Jurkat, Clone E6-1 (cell line): Measurements from ENCODE around the gene OXSR1.

Experiments used
- DNase-seq: peaks from one replicate; pipeline ENCODE4 v3.0.0-alpha.2; 2011; ENCODE audit warnings: low read depth, low spot score
- H3K4me3 ChIP-seq: 2 replicates; pipeline ENCODE4 v1.5.1; 2011; ENCODE audit warnings: mild to moderate bottlenecking, low read length, control low read depth, moderate library complexity

The OXSR1 gene

DNA sequence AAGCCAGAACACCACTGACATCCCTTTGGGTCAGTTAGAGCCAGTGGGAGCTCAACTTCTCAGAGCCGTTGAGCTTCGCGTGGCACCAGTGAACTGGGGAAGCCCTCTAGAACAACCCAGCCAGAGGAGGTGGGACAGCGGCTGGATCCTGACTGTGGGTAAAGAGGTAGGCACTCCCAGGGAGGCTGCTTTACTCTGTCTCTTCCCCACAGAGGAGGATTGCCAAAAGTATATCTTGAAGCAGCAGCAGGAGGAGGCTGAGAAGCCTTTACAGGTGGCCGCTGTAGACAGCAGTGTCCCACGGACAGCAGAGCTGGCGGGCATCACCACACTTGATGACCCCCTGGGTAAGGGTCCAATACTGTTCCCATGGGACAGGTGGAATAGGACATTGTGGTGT is 25.7 kb upstream of the OXSR1 start:
- DNase-seq = no peak
- peak overlapping the region; percentile 86 for H3K4me3 ChIP-seq

DNA sequence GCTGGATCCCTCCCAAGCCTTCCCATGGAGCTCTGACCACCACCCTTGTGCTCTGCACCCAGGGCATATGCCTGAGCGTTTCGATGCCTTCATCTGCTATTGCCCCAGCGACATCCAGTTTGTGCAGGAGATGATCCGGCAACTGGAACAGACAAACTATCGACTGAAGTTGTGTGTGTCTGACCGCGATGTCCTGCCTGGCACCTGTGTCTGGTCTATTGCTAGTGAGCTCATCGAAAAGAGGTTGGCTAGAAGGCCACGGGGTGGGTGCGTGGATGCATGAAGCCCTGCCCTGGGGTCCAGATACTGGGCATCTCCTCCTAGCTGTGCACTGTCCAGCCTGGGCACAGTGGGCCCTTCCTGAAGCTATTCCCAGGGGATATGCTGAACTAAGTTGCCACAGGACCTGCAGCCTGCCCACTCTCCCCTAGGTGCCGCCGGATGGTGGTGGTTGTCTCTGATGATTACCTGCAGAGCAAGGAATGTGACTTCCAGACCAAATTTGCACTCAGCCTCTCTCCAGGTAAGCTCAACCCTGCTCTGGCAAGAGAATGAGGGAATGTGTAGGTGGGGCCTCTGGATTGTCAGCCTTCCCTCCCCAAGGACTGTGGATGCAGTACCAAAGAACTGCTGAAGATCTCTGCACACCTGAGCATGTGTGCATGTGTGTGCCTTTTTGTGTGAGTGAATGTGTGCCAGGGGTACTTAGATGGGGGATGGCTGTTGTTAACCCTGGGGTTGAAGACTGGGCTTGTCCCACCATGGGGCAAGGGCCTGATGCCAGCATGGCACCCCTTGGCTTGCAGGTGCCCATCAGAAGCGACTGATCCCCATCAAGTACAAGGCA is 24.8 kb upstream of the OXSR1 start:
- no peak for DNase-seq

DNA sequence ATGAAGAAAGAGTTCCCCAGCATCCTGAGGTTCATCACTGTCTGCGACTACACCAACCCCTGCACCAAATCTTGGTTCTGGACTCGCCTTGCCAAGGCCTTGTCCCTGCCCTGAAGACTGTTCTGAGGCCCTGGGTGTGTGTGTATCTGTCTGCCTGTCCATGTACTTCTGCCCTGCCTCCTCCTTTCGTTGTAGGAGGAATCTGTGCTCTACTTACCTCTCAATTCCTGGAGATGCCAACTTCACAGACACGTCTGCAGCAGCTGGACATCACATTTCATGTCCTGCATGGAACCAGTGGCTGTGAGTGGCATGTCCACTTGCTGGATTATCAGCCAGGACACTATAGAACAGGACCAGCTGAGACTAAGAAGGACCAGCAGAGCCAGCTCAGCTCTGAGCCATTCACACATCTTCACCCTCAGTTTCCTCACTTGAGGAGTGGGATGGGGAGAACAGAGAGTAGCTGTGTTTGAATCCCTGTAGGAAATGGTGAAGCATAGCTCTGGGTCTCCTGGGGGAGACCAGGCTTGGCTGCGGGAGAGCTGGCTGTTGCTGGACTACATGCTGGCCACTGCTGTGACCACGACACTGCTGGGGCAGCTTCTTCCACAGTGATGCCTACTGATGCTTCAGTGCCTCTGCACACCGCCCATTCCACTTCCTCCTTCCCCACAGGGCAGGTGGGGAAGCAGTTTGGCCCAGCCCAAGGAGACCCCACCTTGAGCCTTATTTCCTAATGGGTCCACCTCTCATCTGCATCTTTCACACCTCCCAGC is 24.0 kb upstream of the OXSR1 start:
- DNase-seq = no peak
- H3K4me3 ChIP-seq = no peak overlapping the region

More for the DNA sequence above, 24.8 kb upstream of the OXSR1 start:
- no peak overlapping the region for H3K4me3 ChIP-seq

DNA sequence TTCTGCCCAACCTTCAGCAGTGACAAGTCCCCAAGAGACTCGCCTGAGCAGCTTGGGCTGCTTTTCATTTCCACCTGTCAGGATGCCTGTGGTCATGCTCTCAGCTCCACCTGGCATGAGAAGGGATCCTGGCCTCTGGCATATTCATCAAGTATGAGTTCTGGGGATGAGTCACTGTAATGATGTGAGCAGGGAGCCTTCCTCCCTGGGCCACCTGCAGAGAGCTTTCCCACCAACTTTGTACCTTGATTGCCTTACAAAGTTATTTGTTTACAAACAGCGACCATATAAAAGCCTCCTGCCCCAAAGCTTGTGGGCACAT is 23.4 kb upstream of the OXSR1 start:
- H3K4me3 ChIP-seq = no peak overlapping the region
- no peak for DNase-seq

DNA sequence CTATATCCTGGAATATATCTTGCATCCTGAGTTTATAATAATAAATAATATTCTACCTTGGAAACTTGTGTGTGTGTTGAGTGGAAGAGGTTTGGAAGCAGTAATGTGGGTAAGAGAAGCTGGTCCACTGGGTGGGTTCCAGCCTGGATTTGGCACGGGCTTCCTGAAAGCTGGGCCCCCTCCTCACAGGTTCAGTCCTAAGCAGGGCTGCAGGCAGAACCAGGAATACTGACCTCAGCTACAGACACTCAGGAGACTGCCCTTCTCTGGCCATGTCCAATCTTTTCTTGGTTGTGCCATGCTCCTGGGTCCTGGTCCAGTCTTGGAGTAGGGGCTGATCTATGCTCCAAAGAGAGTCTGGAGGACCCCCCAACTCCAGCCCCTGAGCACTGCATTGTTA is 22.4 kb upstream of the OXSR1 start:
- no peak overlapping the region for H3K4me3 ChIP-seq
- no peak for DNase-seq

DNA sequence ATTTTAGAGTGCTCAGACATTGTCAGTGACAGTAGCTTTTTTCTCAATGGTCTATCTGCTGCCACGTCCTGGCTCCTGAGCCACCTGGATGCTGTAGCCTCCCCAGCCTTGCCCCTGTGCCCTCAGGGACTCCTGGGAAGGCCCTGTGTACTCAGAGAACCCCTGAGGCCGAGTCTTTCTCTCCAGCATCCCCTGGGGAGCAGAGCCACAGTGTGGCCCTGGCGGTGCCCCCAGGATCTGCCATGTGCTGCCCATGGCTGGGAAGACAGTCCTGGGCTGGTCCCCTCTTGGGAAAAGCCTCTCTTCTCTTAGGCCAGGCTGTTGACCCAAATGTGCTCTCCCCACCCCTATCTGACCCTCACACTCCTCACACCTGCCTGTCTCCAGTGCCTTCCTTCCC is 21.8 kb upstream of the OXSR1 start:
- no peak for DNase-seq
- H3K4me3 ChIP-seq = no peak overlapping the region

DNA sequence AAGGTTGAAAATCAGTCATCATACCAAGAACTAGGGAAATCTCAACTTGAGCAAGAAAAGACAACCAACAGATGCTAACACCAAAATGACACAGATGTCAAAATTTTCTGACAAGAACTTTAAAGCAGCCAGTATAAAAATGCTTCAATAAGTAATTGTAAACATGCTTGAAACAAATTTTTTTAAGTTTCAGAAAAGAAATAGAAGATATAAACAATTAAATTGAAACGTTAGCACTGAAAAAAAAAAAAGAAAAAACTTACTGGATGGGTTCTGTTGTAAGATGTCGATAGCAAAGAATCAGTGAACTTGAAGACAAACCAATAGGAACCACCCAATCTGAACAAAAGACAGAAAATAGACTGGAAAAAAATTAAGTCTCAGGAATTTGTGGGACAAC is 18.8 kb upstream of the OXSR1 start:
- no peak overlapping the region for H3K4me3 ChIP-seq
- DNase-seq = no peak

DNA sequence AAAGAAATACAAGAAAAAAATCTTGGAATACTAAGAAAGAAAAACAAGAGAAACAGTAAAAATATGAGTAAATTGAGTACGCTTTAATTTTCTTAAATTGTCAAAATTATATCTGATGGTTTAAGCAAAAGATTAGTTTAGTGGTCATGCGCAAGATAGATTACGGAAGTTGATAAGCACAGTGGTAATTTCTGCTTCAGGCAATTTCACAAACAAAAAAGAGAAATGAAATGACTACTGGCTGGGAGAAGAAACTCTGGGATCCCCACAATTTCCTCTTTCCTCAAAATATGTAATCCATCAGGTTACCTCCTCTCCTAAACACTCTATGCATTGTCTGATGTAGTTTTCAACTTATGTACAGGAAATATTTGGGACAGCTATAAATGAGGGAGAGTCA is 17.9 kb upstream of the OXSR1 start:
- no peak overlapping the region for H3K4me3 ChIP-seq
- no peak for DNase-seq

DNA sequence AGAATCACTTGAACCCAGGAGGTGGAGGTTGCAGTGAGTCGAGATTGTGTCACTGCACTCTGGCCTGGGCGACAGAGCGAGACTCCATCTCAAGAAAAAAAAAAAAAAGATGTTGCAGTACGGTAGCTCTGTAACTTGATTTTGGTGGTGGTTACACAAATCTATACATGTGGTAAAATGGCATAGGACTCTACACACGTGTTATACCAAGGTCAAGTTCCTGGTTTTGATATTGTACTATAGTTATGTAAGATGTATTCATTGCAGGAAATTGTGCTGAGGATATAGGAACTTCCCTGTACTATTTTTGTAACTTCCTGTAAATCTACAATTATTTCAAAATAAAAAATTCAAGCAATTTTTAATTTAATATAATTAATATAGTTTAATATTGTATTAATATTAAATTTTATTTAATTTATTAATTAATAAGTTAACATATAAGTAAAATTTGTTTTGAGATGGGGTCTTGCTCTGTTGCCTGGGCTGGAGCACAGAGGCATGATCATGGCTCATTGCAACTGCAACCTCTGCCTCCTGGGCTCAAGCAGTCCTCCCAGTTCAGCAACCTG is 16.9 kb upstream of the OXSR1 start:
- no peak for DNase-seq
- H3K4me3 ChIP-seq = no peak overlapping the region

DNA sequence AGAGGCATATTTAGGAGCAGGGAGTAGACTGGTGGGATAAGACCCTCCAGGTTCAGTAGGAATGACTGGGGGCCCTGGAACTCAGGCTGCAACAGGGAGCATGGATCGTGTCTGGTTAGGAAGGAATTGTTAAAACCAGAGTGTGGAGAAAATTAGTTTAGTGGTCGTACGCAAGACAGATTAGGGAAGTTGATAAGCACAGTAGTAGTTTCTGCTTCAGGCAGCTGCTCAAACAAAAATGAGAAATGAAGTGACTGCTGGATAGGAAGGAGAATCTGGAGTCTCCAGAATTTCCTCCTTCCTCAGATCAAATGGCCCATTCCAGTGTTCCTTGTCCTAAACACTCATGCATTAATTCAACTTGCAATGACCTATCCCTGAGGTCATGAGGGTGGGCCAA is 15.6 kb upstream of the OXSR1 start:
- H3K4me3 ChIP-seq = no peak overlapping the region
- DNase-seq = no peak

DNA sequence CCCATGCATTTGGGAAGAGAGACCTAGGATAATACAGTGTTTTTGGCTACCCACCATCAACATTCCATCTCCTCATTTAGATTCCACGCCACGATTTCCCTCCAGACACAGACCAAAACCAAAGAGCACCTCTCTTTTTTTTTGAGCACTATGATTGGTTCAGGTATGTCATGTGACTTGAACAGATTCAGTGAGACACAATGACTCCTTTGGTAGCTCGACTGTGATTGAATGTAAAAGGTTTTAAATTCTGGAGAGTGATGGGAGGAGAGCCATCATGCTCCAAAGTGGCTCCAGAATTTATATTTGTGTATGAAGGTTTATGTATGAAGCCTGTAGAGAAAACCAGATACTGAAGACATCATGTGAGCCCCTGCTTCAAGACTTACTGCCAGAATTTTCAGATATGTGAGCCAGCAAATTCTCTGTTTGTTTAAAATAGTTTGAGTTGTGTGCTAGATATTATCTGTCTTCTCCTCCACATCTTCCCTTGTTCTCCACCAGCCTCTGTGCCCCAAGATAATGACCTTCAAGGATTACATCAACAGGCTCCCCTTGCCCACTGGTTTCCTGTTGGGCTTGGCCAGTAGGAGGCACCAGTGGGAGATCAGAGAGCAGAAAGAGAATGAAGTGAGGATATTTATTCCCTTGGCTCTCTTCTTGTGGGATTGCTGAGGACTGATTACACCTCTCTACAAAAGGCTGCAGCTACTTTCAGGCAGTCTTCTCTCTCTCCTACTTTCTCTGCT is 14.4 kb upstream of the OXSR1 start:
- no peak overlapping the region for H3K4me3 ChIP-seq
- DNase-seq = no peak

DNA sequence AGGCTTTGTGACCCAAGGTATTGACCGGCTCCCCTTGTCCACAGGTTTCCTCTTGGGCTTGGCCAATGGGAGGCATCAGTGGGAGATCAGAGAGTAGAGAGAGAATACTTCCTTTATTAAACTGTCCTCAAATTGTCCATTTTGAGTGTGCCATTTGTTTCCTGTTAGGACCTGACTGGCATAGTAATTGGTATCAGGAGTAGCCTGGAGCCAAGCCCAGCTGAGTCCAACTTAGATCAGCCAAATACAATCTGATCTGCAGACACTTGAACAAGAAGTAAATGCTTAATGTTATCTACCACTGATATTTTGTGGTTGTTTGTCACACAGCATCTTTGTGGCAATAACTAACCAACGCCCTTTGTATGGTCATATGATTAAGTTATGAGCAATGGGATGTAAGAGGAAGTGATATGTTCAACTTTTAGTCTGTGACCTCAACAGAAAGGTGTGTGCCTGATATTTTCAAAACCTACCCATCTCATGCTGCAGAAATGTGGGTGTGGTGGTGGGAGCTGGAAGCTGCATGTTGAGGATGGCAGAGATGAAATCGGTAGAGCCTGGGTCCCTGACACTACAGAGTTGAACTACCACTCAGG is 13.6 kb upstream of the OXSR1 start:
- no peak overlapping the region for H3K4me3 ChIP-seq
- no peak for DNase-seq

DNA sequence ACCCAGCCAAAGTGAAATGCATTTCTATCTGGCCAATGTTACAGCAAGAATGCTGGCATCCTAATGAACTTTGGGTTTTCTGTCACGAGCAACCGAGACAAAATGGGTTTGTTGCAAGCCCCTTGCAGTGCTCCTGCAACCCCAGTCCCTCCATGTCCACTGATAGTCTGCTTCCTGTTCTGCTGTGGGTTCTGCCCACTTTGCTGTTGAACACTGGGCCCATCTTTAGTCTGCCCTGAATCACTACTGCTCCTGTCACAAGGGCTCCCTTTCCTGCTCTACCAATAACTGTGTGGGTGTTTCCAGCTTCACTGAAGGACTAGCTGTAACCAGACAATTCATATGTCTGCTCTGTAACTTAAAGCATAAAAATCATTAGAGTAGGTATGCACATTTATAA is 12.7 kb upstream of the OXSR1 start:
- DNase-seq = no peak
- H3K4me3 ChIP-seq = no peak overlapping the region

DNA sequence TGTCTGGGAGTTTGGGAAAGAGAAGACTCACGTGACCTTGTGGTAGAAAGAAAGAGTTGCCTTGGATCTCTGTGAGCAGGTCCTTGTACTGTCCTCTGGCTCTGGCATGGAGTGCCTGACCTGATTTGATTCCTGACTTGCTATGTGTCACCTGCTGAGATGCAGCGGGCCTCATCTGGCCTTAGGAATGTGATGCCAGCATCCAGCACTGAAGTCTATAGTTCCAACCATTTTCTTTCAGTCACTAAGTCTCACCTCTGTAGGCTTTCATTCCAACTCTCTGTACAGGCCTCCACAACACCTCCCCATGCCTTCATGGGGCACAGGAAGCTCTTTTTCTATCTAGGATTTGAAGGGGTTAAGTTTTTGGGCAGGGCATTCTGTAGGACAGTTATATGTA is 12.1 kb upstream of the OXSR1 start:
- no peak overlapping the region for H3K4me3 ChIP-seq
- DNase-seq = no peak

DNA sequence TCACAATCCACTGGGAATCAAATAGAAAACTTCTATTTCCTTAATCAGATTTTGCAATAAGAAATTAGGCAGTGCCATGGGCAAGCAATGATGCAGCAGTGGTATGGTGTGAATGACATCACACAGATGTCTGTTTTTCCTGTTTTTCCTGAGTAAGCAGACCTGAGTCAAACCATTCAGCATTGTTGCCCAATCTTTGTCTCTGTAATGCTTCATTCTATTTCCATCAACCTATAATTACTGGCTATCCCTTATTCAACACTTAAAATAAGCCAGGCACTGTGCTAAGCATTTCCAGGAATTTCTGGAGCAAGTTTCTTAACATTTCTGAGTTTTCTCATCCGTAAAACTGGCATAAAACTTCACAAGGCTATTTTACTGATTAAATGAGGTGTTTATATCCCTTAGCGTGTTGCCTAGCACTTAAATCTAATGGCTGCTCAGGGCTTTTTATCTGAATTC is 11.3 kb upstream of the OXSR1 start:
- DNase-seq = no peak

DNA sequence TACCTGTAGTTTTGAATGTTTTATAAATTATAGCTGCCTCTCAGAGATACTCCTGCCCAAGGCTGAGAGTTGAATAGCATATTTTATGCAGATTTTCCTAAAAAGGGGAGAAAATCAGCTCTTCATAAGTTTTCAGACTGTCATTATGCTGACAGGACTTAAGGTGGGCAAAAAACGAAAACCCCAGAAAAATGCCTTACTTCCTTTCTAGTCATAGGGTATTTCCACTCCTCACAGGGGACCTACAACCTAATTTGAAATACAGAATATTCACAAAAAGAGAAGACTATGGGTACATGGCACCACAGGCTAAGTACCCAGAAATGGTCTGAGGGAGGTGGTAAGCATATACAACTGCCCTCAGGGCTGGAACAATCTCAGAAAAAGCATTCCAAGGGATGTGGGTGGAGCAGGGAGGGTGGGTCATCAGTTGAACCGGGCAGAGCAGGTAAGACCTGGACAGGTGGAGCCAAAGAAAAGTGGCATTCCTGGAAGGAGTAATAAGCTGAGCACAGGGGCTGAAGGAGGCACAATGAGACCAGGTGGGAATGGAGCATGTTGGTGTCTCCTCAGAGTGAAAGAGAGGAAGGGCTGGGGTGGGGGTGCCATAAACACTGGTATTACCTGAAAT is 10.6 kb upstream of the OXSR1 start:
- no peak for DNase-seq
- no peak overlapping the region for H3K4me3 ChIP-seq

More for the DNA sequence above, 11.3 kb upstream of the OXSR1 start:
- no peak overlapping the region for H3K4me3 ChIP-seq

DNA sequence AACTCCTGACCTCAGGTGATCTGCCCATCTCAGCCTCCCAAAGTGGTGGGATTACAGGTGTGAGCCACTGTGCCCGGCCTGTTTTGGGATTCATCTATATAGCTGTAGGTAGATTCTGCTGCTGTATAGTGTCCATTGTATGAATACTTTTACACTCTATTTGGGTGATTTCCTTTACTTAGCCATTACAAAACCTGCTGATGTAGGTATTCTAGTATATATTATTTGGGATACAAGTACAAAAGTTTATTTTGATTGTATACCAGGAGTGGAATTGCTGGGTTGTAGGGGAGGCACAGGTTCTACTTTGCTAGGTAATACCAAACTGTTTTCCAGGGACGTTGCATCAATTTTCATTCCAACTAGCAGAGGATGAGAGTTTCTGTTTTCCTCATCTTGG is 9.5 kb upstream of the OXSR1 start:
- no peak for DNase-seq
- H3K4me3 ChIP-seq = no peak overlapping the region

DNA sequence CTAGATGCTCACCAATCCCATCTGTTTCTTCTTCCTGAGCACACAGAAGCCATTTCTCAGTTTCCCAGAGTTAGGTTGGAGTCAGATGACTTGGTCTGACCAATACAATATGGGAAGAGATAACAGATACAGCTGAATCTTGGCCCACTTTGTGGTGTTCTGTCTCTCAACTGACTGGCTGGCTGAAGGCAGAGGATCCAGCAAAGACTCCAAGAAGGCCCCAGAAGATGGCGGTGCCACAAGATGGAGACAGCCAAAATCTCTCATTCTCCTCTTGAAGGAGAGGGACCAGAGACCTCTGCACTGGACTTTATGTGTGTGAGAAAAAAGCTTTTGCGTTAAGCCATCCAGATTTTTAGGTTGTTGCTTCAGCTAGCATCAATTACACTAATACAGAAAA is 8.2 kb upstream of the OXSR1 start:
- DNase-seq = no peak
- H3K4me3 ChIP-seq = no peak overlapping the region

DNA sequence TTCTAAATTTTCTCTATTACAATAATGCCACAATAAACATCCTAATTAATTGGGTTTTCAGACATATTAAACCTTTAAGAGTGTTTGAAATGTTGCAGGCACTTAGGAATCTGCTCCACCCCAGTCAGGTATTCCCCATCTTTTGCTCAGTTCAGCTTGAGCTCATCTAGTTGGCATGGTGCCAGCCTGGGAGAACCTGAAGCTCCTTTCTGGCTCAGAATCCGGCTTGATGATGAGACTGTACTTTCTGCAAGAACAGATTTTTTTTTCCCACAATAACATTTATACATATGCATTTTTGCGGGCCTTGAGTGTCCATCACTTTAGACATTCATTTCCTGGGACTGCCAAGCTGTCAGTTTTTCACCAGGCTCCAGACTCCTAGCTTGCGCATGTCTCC is 7.7 kb upstream of the OXSR1 start:
- no peak for DNase-seq
- no peak overlapping the region for H3K4me3 ChIP-seq
